Tongue (tissue), 2 donors: ENCODE data around the gene COPS9. TPM values are rescaled to one million over a fixed set of nuclear protein-coding genes. Genes with fewer than 3 reads are reported as not detected.

Source experiments
- DNase-seq: peaks from one replicate; pipeline ENCODE4 v3.0.0-alpha.2; 2015
- total RNA-seq: library from RNA; depleted of rRNA; stranded (reverse); fragments of >200 nt; gene quantifications from one replicate; pipeline ENCODE4 v1.2.3, GENCODE V29; 2014

COPS9 gene
- total RNA-seq: 58.4 TPM

GRCh38 chr2:240136013-240136670 lies at the start of gene COPS9:
COPS9 (minus strand) TSS chr2:240136305; CDS start chr2:240136284, 21 bp downstream.
- peak; percentile 92 for DNase-seq

- no peak for DNase-seq
Observed at GRCh38 chr2:240184656-240185055, 48.6 kb upstream of the COPS9 start.

- no peak for DNase-seq
Observed at GRCh38 chr2:240183875-240184590, 47.9 kb upstream of the COPS9 start.

GRCh38 chr2:240183006-240183874 lies 47.1 kb upstream of the COPS9 start:
- DNase-seq: no peak

- DNase-seq: no peak
Observed at GRCh38 chr2:240182476-240182875, 46.4 kb upstream of the COPS9 start.

GRCh38 chr2:240182001-240182400 lies 45.9 kb upstream of the COPS9 start:
- DNase-seq: no peak

GRCh38 chr2:240179941-240180666 lies 44.0 kb upstream of the COPS9 start:
- peak; percentile 44 for DNase-seq

- DNase-seq: no peak
Observed at GRCh38 chr2:240179186-240179815, 43.2 kb upstream of the COPS9 start.

- no peak for DNase-seq
Observed at GRCh38 chr2:240178564-240178963, 42.5 kb upstream of the COPS9 start.

- no peak for DNase-seq
Observed at GRCh38 chr2:240174496-240174895, 38.4 kb upstream of the COPS9 start.

GRCh38 chr2:240172071-240172895 lies 36.2 kb upstream of the COPS9 start:
- DNase-seq: no peak

- no peak for DNase-seq
Observed at GRCh38 chr2:240170883-240171282, 34.8 kb upstream of the COPS9 start.

- peak; percentile 49 for DNase-seq
Observed at GRCh38 chr2:240170354-240170735, 34.2 kb upstream of the COPS9 start.

GRCh38 chr2:240169486-240170353 lies 33.6 kb upstream of the COPS9 start:
- no peak for DNase-seq

GRCh38 chr2:240168546-240169361 lies 32.6 kb upstream of the COPS9 start:
- no peak for DNase-seq

GRCh38 chr2:240168041-240168440 lies 31.9 kb upstream of the COPS9 start:
- no peak for DNase-seq

- no peak for DNase-seq
Observed at GRCh38 chr2:240167588-240167880, 31.4 kb upstream of the COPS9 start.

GRCh38 chr2:240166761-240167587 lies 30.9 kb upstream of the COPS9 start:
- no peak for DNase-seq
